GM19438 (cell line): ENCODE results near the gene NECAP2.
A peak's percentile ranks its signal among the peaks of the same experiment; 100 is the strongest.

Experiments used
- ATAC-seq: cut with Tn5 transposase; IDR thresholded peaks from one replicate; pipeline ENCODE4 v1.9.1; 2021; ENCODE audit warnings: low read depth; ENCODE audit not compliant: unreplicated experiment

NECAP2 gene

GRCh38 chr1:16440470-16441281, at the start of gene NECAP2:
Gene NECAP2, plus strand, starts transcription at chr1:16440724. Its CDS starts 38 bp downstream, at chr1:16440762.
- ATAC-seq: peak; percentile 74

GRCh38 chr1:16391411-16391810, 49.1 kb upstream of the NECAP2 start:
- ATAC-seq: no peak

DNA sequence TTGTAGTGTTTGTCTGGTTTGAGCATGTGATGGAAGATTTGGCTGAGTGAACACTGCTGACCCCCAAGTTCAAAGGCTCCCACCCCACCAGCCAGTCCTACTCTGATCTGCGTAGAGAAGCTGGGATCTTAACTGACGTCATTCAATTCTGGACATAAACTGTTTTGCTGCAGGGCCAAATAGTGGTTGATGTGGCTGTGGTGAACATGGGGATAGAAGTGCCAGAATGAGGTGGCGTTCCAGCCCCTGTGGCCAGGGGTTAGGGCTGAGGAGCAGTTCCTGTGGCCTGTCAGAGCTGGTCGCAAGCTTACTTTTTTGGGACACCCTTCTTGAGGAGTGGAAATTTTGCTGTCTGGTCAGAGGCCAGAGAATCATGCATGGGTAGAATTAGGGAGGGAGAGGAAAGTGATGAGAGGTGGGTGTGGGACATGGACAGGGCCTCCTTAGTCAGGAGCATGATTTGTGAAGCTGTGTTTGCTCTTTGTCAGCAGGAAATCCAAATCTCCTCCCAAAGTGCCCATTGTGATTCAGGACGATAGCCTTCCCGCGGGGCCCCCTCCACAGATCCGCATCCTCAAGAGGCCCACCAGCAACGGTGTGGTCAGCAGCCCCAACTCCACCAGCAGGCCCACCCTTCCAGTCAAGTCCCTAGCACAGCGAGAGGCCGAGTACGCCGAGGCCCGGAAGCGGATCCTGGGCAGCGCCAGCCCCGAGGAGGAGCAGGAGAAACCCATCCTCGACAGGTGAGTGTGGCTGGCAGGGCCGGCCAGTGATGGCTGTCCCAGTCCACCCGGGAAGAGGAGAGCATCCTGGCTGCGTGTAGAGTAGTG, 47.6 kb upstream of the NECAP2 start:
- no peak for ATAC-seq

DNA sequence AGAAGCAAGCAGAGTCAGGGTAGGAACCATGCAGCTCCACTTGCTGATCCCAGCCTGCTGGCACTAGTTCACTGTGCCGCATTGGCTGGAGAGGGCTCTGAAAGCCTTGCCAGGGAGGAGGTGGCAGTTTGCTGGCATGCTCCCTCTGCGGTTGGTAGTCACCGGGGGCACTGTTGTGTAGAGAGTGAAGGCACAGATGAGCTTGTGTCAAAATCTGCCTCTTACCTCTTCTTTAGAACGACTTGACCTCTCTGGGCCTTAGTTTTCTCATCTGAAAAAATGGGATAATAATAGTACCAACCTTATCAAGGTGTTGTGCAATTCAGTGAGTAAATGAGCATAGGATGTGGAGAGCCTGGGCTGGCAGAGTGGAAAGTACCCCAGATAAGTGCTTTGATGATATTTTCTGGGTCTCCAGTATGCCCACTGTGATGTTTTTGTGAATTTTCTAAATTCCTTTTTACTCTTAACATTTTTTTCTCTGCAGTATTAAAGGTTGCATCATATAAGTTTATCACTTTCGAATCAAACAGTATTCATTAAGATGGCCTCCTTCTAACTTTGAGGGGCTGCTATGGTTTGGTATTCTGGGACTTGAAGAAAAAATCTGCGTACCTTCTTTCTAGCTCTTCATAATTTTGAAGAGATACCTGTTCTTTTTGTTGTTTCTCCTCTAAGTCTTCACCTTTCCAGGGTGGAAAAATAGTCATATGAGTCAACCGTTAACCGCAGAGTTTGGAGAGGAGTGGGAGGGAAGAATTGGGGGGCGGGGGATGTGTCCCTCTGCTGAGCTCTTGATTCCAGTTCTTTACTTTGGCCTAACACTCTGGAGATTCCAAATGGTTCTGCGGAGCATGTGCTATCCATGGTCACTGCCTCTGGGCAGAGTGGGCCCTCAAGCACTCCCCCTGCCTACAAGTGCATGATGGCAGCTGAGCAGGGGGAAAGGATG, 46.7 kb upstream of the NECAP2 start:
- no peak for ATAC-seq

DNA sequence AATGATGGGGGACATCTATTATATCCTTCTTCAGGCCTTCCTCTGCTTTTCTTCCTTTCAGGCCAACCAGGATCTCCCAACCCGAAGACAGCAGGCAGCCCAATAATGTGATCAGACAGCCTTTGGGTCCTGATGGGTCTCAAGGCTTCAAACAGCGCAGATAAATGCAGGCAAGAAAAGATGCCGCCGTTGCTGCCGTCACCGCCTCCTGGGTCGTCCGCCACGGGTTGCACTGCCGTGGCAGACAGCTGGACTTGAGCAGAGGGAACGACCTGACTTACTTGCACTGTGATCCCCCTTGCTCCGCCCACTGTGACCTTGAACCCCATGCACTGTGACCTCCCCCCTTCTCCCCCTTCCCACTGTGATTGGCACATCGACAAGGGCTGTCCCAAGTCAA, 45.5 kb upstream of the NECAP2 start:
- ATAC-seq: no peak

- no peak for ATAC-seq
These were observed 43.9 kb upstream of the NECAP2 start for GRCh38 chr1:16396591-16396990.

DNA sequence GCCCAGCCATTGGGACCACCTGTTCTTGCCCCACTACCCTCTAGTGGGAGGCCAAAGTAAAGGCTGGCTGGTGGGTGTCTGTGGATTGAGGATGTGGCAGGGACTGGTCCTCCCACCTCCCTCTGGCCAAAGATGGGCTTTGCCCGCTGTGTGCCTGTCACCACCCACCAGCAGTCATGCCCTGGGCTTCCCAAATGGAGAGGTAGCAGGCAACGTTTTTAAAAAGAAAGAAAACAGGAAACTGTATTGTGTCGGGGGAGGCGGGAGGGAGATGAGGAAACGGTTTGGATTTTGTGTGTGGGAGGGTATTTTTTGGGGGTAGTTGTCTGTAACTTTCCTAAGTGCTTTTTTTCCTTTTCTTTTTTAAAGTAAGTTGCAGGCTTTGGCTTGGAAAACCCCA, 43.4 kb upstream of the NECAP2 start:
- no peak for ATAC-seq

GRCh38 chr1:16398371-16398953, 42.1 kb upstream of the NECAP2 start:
- no peak for ATAC-seq

DNA sequence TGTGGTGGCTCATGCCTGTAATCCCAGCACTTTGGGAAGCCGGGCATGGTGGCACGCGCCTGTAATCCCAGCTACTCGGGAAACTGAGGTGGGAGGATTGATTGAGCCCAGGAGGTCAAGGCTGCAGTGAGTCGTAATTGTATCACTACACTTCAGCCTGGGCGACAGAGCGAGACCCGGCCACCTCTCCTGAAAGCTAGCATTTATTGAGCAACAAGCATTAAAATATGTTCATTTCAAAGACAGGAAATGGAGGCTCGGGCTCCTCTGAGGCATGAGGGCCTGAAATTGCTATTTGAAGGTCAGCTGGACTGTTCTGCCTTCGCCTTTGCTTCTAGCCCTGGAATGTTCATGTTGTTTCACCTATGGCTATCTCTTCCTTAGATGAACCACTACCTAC, 37.8 kb upstream of the NECAP2 start:
- no peak for ATAC-seq

DNA sequence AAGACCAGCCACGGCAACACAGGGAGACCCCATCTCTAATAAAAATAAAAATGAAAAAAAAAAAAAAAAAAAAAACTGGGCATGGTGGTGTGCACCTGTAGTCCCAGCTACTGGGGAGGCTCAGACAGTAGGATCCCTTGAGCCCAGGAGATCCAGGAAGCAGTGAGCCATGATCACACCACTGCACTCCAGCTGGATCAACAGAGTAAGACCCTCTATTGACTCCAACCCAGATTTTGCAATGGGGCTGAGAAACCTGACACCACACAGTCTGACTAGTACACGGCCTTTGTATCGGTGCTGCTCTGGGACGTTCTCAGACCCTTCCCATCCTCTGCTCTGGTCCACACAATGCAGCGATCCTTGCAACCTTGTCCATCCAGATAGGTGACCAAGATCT, 35.1 kb upstream of the NECAP2 start:
- ATAC-seq: no peak

DNA sequence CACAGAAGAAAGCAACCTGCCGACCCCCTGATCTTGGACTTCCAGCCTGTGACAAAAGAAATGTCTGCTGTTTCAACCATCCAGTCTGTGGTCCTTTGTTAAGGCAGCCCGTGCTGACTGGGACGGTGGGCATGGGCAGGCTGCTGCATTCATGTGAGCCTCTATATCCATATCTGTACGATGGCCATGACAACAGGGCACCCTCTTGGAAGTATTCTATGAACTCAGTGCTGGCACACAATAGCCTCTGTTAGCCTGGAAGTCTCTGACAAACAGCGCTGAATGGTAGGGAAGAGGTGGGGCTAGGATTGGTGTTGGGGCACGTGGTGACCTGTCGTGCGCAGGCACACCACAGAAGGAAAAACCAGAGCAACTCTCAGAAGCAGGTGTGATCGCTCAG, 33.7 kb upstream of the NECAP2 start:
- no peak for ATAC-seq

DNA sequence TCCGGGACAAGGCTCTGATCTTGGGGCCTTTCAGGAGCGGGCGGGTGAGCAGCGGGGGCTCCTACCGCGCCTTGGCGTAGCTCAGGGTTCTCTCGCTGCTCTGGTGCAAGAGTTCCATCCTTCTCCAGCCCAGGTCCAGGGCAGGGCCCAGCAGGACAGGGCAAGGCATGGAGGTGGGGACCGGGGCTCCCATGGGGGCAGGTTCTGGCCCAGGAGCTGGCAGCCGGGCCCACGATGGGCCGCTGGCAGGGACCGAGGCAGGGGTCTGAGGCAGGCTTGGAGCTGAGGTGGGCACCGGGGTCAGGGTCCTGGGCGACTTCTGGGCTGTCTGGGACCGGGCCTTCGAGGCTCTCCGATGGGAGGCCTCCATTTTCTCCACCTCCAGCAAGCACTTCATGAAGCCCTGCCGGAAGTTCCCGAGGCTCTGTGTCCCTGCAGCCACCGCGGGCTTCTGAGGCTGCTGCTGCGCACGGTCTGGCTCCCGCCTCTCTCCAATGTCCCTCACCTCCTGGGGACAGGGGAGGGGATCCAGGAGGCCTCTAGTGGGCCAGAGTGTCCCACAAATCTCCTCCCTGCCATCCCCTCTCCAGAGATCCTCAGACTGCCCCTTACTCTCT, 30.9 kb upstream of the NECAP2 start:
- ATAC-seq: no peak

DNA sequence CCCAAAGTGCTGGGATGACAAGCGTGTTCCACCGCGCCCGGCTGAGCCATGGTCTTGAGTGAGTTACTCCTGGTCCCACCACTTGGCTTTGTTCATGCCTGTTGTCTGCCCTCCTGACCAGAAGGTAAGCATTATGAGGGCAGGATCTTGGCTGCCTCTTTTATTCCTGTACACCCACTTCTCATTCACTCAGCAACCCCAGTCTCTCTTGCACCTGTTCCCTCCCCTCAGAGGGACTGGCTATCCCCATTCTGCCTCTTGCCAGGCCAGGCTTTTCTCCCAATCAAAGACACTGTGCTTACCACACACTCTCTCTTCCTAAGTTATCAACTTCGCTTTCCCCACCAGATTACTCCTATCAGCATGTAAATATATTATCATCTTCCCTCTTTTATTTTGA, 29.7 kb upstream of the NECAP2 start:
- no peak for ATAC-seq

DNA sequence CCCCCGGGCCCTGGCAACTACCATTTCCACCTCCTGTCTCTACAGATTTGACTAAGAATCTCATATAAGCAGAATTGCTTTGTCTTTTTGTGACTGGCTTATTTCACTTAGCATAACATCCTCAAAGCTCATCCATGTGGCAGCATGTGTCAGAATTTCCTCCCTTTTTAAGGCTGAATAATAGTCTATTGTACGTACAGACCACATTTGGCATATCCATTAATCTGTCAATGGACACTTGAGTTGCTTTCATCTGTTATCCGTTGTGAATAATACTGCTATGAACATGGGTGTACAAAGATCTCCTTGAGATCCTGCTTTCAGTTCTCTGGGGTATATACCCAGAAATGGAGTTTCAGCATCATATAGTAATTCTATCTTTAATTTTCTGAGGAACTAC, 27.3 kb upstream of the NECAP2 start:
- ATAC-seq: no peak

DNA sequence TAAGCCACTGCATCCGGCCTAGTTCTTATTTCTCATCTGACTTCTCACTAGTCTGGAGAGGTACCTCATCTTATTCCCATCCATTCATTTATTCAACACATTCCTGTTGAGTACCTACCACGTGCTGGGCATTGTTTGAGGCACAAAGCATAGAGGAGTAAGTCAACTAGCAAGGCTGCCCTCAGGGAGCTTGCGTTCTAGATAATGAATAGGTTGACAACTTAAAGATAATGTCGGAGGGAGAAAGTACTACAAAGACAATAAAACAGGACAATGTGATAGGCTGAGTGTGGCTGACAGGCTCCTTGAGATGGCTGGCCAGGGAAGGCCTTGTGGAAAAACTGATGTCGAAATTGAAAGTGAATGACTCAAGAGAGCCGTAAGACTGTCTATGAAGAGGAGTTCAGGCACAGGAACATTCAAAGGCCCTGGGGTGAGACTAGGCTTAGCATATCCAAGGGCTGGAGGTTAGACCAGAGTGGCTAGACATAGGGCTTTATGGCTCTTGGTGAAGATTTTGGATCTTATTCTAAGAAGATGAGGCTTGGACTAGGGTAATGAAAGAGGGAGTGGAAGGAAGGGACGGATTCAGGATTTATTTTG, 21.6 kb upstream of the NECAP2 start:
- ATAC-seq: no peak

GRCh38 chr1:16420424-16421118, 20.0 kb upstream of the NECAP2 start:
- peak; percentile 77 for ATAC-seq

GRCh38 chr1:16421201-16421600, 19.3 kb upstream of the NECAP2 start:
- ATAC-seq: no peak

GRCh38 chr1:16422041-16422440, 18.5 kb upstream of the NECAP2 start:
- ATAC-seq: no peak
